GM08714 (cell line): Measurements from ENCODE around the gene SMAD4.
A peak's percentile ranks its signal among the peaks of the same experiment; 100 is the strongest.

Experiments
- H3K4me3 ChIP-seq: fragments of 200-500 bp; sonication (Bioruptor generic); 2 replicates; pipeline ENCODE4 v1.5.1; 2014; ENCODE audit warnings: mild to moderate bottlenecking, low read length, inconsistent platforms
- ZNF274 ChIP-seq: IDR thresholded peaks from 2 replicates; pipeline ENCODE4 v1.6.1; 2012; ENCODE audit warnings: mild to moderate bottlenecking, low read depth, low read length

Gene SMAD4

DNA sequence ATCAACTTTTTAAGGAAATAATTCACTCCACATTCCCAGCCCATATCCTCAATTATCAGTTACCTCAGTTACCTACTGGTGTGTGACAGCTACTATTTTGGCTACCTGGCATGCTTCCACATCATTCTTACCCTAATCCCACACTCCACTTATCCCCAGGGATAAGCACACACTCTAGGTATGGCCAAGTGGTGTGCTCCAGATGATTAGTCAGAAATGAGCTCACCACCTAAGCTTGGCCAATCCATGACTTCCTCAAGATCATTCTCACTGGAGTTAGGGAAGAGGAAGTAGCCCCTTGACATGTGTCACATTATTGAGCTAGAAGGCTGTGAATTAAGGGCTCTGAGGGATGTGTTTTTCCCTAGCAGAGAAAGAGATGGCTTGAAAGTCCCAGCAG, 20.9 kb upstream of the SMAD4 start:
- TF ChIP-seq ZNF274 = no peak
- H3K4me3 ChIP-seq = no peak overlapping the region

DNA sequence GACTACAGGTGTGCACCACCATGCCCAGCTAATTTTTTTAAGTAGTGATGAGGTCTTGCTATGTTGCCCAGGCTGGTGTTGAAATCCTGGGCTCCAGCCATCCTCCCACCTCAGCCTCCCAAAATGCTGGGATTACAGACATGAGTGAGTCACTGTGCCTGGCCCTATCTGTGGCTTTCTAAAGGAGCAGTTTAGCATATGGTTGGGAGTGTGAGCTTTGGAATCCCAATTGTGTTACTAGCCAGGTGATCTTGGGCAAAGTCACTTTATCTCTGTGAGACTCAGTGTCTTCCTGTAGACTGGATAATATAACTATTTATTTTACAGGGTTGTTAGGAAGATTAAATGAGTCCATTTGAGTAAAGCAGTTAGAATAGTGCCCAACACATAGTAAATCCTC, 19.8 kb upstream of the SMAD4 start:
- TF ChIP-seq ZNF274 = no peak
- H3K4me3 ChIP-seq = no peak overlapping the region

DNA sequence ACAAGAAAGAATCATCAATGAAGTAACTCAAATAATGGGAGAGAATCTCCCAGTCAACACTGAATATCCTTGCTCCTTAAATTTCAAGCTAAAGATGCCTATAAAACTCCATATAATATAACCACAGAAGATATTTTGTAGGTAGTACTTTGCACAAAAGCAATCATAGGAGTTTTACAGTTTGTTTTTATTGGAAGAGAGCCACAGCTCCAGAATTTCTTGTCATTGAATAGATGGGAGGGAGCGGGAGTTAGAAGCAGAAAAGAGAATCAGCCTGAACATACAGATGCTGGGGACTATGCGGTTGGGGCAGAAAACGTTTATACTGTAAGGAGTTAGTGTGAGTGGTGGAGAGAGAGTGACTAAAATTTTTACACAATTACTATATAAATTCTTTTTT, 18.3 kb upstream of the SMAD4 start:
- H3K4me3 ChIP-seq = no peak overlapping the region
- no peak for TF ChIP-seq ZNF274

DNA sequence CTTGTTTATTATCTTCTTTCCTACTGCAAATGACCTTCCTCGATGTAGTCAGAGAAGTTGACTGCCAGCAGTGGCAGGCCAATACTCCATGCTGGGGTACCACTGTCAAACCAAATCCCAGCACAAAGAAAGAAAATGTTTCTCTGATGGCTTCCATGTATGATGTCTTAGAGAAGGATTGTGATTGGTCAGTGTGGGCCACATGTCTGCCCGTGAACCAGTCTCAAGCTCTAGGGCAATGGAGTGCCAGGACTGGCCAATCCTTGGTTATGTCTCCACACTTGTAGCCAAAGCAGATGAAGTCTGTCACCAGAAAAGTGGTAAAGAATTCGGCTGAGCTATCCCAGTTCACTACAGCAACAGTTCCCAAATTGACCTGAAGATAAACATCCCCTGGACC, 17.6 kb upstream of the SMAD4 start:
- H3K4me3 ChIP-seq = no peak overlapping the region
- TF ChIP-seq ZNF274 = no peak

DNA sequence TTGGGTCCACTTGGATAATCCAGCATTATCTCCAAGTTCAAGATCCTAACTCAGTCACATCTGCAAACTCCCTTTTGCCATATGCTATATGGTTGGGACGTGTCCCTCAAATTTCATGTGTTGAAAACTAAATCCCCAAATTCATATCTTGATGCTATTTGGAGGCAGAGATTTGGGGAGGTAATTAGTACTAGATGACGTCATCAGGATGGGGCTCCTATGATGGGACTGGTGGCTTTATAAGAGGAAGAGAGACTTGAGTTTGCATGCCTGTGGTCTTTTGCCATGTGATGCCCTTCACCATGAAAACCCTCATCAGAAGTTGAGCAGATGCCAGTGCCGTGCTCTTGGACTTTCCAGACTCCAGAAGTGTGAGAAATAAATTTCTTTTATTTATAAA, 16.8 kb upstream of the SMAD4 start:
- no peak for TF ChIP-seq ZNF274
- no peak overlapping the region for H3K4me3 ChIP-seq

DNA sequence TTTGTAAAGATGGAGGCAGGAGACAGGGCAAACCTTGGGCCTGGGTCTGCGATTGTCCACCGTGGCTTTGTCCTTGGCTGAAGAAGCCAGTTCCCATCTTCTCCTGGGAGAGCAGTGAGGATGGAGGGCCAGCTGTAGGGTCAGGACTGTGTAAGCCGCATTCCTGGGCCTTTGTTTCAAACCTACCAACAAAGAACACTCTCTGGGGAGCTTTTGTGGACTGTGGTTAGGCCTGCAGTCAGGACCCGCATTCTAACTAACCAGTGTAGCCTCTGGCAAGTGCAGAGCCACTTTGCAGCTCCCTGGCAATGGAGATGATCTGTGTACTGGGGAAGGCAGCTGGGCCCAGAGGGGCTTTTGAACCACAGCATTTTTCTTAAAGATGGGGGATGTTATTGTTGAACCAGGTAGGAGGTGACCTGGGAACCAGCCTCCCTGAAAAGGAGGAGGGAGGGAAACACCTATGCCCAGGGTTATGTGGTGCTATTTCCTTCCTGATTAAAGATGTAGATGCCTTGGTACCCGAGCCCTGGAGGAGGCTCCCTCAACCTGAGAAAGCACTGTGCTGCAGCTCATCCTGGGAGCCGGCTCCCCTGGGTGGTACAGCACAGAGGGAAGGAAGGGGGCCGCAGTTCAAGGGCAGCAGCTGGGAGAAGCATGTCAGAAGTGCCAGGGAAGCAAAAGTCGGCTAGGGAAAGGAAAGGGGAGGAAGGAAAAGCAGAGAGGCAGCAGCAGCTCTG, 12.7 kb upstream of the SMAD4 start:
- TF ChIP-seq ZNF274 = no peak
- H3K4me3 ChIP-seq = no peak overlapping the region

DNA sequence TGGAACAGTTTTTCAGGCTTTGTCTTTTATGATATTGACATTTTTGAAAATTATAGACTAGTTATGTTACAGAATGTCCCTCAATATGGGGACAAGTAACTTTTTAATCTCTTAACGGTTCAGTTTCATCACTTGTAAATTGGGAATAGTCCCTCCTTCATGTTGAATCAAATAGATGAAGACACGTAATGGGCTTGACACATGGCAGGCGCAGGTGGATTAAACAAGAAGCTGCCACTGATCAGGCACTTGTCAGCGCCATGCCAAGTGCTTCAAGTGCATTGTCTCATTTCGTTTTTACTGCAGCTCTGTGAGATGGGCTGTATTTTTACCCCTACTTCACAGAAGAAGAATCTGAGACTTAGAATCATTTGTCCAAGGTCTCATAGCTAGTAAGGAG, 9.5 kb upstream of the SMAD4 start:
- TF ChIP-seq ZNF274 = no peak
- no peak overlapping the region for H3K4me3 ChIP-seq

DNA sequence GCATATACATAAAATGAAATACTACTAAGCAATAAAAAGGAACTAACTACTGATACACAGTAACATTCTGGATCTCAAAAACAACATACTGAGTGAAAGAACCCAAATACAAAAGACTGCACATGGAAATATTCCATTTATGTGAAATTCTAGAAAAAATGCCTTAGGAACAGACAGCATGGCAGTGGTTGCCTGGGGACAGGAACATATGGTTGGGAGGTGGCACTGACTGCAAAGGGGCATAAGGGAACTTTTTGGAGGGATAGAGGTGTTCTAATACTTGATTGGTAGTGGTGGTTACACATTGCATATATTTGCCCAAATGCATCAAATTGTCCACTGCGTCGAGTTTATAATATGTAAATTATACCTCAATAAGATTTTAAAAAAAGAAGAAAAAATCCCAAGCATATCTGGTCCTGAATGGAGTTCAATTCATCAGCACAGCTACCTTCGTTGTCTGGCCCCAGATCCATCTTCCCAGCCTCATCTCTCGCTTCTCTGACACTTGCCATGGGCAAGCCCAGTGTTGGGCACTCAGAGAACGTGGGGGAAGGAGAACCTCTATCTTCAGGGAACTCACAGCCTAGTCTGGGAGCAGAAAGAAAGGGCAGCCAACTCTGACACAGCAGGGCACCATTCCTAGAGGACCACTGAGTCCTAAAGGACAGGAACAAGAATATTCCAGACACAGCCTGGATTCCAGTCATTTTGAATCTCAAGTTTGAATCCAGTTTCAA, 8.6 kb upstream of the SMAD4 start:
- no peak overlapping the region for H3K4me3 ChIP-seq
- no peak for TF ChIP-seq ZNF274

DNA sequence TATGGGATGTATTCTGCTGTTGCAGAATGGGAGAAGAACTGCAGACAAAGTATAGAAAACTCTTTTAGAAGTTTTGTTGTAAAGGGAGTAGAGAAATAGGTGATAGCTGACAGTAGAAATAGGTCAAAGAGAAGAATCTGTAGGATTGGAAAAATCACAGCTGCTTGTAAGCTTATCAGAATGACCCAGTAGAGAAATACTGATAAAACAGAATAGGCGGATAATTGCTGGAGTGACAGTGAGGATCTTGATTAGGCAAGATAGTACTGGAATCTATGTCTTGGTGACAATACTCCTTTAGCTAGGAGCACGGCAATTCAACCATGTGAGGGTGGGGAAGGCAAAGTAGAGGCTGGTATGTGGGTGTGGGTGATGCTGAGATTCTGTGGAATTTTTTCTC, 4.5 kb upstream of the SMAD4 start:
- no peak for TF ChIP-seq ZNF274
- H3K4me3 ChIP-seq = no peak overlapping the region

DNA sequence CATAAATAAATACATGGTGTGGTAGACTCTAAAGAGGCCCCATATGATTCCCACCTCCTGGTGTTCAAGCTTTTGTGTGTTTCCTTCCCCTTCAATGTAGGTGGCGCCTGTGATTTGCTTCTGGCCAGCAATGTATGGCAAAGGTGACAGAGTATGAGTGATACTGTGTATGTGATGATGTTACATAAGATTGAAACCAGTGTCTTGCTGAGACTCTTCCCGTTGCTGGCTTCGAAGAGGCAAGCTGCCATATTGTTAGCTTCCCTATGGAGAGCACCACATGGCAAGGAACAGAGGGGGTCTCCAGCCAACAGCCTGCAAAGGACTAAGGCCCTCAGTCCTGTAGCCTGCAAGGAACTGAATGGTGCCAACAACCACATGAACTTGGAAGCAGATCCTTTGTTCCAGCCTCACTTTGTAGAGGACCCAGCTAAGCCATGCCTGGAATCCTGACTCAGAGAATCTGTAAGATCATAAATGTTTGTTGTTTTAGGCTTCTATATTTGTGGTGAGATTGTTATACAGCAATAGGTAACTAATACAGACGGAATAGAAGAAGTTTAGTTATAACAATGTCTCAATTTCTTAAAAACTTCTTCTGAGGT, 1.7 kb upstream of the SMAD4 start:
- H3K4me3 ChIP-seq = no peak overlapping the region
- TF ChIP-seq ZNF274 = no peak

DNA sequence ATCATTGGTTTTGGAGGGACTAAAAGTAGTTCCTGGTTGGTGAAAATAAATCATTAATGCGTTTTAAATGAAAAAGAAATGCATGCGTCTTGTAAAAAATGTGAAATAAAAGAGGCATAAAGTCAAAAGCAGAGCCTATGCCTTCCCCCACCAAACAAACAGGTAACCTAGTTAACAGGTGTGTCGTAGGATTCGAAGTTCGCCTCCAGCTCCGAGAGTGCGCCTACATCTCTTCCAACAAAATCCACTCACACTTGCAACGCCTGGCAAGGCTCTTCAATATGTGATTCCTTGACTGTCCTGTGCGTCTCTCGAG, 677 bp upstream of the SMAD4 start:
- no peak for TF ChIP-seq ZNF274
- peak overlapping the region; percentile 73 for H3K4me3 ChIP-seq

DNA sequence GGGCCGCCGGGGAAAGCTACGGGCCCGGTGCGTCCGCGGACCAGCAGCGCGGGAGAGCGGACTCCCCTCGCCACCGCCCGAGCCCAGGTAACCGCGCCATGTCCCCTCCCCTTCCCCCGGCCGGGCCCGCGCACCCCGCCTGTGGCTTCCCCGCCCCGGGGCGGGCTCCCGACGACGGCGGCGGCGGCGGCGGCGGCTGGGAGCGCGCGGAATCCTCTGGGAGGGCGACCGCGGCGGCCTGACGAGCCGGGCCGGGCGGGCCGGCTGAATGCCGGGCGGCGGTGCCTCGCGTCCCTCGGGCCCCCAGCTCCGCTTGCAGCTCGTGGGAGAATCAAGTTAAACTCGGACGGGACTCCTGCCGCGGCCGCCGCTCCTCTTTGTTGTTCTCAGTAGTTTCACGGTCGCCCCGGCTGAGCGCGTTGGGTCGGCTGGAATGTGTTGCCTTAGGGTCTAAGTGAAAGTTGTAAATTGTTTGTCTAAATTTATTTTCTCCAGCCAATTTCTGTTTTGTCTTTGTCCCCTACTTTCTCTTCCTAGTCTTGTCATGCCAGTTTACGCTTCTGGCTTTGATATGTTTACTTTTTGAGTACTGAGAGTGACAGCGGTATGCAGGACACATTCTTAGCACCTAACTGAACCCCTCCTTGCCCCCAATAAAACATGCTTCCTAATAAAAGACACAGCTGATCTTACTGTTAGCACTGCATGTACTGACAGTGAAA, 685 bp downstream of the SMAD4 start:
- TF ChIP-seq ZNF274 = no peak
- peak overlapping the region; percentile 73 for H3K4me3 ChIP-seq

DNA sequence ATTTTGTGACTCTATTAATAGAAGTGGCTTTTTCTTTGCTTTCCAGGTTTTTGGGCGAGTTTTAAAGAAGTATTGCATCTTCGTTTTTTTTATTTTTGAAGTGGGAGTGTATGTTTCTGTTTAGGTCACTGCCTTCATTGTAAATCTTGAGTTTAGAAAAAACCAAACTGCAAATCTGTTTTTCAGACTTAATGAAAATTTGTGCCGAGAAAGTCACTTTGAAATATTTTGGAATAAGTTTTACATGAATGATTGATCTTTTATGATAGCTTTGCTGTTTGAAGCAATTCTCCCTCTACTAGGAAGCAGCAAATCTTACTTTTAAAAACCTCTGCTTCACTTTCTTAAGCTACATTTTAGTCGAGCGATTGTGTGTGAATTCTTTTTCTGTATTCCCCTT, 2.2 kb downstream of the SMAD4 start:
- H3K4me3 ChIP-seq = peak overlapping the region; percentile 29; the same call in 1 of the 2 replicates

DNA sequence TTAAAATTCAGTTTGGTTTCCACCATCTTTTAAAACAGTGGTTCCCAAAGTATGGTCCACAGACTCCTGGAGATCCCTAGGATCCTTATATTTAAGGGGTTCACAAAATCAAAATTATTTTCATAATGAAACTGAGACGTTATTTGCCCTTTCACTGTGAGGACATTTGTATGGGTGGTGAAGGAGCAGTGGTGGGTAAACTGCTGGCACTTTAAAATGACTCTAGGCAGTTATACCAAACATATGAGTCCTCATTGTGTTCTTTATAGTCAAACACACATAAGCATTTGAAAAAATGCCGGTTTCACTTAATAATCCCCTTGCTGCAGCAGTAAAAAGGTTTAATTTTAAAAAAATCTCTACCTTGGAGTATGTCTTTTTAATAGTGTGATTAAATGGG, 7.2 kb downstream of the SMAD4 start:
- H3K4me3 ChIP-seq = no peak overlapping the region
- no peak for TF ChIP-seq ZNF274

More for the DNA sequence above, 2.2 kb downstream of the SMAD4 start:
- no peak for TF ChIP-seq ZNF274

DNA sequence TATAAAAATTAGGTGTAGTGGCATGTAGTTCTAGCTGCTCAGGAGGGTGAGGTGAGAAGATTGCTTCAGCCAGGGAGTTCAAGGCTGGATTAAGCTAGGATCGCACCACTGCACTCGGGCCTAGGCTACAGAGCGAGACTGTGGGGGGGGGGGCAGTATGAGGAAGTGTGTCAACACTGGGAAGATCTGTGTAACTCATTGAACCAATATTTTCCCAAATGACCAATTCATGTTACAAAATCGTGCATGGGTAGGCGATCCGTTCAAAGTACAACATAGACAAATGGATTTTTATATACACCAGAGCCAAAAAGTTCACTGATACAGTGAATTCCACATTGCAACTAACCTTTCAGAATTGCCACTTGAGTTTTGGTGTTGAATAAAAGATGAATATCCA, 8.1 kb downstream of the SMAD4 start:
- no peak for TF ChIP-seq ZNF274
- H3K4me3 ChIP-seq = no peak overlapping the region
